Daoy (cell line): ENCODE data around the gene FAM110A. TPM values are rescaled to one million over a fixed set of nuclear protein-coding genes. Genes with fewer than 3 reads are reported as not detected.
"Not testable (repeated sequence)": the region's sequence is repeated elsewhere in the genome, so short reads cannot be mapped to it uniquely, and the experiment has no call there.

Source experiments
- DNase-seq: peaks from one replicate; pipeline ENCODE4 v3.0.0-alpha.2; 2015; ENCODE audit warnings: low read depth
- total RNA-seq: library from RNA; depleted of rRNA; stranded (reverse); fragments of >200 nt; shearing (Covaris generic); gene quantifications from 2 replicates; pipeline ENCODE4 v1.2.3, GENCODE V29; 2014

FAM110A gene
- total RNA-seq, 1 experiment from 2014 or later, result 3.8 TPM

DNA sequence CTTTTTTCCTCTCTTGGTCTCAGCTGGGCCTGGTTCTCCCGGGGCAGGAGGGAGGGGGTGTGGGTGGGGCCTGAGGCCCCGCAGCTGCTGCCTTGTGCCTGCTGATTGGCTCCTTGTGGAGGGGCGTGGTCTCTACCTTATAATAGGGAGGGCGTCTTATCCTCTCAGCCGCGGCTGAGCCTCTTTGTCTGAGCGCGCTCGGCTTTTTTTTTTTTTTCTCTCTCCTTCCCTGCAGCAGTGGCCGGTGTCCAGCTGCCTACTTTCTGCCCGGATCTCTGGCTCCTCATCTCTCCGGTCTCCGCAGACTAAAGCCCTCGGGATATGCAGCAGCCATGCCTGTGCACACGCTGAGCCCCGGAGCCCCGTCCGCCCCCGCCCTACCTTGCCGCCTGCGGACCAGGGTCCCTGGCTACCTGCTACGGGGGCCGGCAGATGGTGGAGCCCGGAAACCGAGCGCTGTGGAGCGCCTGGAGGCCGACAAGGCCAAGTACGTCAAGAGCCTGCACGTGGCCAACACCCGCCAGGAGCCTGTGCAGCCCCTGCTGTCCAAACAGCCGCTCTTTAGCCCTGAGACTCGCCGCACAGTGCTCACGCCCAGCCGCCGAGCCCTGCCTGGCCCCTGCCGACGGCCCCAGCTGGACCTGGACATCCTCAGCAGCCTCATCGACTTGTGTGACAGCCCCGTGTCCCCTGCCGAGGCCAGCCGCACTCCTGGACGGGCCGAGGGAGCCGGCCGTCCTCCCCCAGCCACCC lies 11.1 kb downstream of the FAM110A start:
- peak; percentile 90 for DNase-seq

DNA sequence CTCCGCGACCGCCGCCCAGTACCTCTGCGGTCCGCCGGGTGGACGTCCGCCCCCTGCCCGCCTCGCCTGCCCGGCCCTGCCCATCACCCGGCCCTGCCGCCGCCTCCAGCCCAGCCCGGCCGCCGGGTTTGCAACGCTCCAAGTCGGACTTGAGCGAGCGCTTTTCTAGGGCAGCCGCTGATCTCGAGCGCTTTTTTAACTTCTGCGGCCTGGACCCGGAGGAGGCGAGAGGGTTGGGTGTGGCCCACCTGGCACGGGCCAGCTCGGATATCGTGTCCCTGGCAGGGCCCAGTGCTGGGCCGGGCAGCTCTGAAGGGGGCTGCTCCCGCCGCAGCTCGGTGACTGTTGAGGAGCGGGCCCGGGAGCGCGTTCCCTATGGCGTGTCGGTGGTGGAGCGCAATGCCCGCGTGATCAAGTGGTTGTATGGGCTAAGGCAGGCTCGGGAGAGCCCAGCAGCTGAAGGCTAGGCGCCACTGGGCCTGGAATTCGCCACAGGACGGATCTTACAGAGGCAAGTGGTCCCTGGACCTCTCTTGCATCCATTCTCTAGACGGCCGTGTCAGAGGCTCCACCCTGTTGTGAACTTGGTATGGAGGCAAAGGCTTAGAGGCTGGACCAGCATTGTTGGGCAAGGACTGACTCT lies 11.8 kb downstream of the FAM110A start:
- no peak for DNase-seq

- no peak for DNase-seq
Observed at GRCh38 chr20:845941-846893, 12.7 kb downstream of the FAM110A start.

DNA sequence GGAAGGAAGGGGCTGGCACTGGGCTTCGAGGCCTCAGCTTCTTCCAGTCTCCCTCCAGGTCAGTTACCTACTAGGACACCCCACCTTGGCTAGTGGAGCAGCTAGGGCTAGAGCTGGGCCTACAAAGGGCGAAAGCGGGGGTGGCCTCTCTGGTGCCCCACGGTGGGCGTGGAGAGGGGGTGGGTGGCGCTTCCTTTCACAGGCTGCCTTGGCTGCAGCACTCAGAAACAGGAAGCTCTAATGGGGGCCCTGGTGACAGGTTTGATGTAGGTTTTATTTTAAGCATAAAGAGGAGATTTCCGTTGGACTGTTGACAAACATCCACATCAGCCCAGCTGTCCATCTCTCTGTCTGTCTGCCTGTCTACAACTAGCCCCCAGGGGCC lies 13.4 kb downstream of the FAM110A start:
- no peak for DNase-seq

DNA sequence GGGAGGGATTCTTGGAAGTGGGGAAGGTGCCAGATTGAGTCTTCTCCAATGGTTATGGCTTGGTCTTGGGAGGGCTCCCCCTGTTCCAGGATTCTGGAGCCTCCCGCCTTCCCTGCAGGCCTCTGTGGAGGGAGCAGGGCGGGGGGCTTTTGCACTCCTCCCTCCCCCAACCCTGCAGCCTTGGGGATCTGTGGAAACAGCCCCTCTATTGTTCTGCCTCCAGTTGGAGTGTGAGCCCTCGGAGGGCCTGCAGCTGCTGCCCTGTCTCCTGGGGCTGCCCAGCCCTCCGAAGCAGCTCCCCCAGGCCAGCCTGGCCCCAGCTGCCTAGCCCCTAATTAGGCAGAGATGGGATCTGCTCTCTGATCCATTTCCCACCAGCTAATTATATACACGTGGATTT lies 14.7 kb downstream of the FAM110A start:
- no peak for DNase-seq

- DNase-seq, result not testable (repeated sequence)
Observed at GRCh38 chr20:848731-849130, 15.2 kb downstream of the FAM110A start.

DNA sequence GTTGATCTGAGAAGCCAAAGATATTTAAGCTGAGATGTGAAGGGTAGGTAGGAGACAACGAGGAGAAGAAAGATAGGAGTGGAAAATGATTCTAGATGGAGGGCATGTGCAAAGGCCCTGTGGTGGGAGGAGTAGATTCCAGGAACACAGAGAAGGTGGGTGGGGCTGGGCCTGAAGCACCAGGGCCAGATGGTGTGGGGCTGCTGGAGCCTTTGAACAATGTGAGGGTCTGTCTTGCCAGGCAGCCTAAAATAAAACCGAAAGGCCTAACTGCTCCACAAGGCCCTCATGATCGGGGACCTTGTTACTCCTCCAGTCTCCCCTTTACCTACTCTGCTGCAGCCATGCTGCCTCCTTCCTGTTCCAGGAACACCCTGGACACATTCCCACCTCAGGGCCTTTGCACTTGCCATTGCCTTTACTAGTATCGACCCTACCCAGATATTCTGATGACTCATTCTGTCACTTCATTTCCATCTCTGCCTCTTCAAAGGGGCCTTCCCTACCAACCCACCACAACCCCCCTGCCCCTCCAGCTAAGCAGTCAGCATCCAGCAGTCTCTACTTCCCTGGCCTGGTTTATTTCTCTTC lies 20.0 kb downstream of the FAM110A start:
- no peak for DNase-seq

DNA sequence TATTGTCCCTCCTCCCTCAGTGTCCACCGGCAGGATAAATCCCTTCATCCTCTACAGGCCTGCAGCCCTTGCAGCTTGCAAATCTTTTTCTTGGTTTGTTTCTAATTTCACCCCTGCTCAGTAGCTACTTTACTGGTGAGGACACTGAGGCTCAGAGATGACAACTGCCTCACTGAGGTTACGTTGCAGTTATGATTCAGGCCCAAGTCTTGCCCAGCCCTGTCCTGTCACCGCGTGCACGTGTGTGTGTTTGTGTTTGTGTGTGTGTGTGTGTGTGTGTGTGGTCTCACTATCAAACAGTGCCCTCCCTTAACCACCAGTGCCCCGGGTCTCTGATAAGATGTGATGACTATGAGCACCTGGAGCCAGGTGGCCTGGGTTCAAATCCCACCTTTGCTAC lies 21.1 kb downstream of the FAM110A start:
- no peak for DNase-seq

DNA sequence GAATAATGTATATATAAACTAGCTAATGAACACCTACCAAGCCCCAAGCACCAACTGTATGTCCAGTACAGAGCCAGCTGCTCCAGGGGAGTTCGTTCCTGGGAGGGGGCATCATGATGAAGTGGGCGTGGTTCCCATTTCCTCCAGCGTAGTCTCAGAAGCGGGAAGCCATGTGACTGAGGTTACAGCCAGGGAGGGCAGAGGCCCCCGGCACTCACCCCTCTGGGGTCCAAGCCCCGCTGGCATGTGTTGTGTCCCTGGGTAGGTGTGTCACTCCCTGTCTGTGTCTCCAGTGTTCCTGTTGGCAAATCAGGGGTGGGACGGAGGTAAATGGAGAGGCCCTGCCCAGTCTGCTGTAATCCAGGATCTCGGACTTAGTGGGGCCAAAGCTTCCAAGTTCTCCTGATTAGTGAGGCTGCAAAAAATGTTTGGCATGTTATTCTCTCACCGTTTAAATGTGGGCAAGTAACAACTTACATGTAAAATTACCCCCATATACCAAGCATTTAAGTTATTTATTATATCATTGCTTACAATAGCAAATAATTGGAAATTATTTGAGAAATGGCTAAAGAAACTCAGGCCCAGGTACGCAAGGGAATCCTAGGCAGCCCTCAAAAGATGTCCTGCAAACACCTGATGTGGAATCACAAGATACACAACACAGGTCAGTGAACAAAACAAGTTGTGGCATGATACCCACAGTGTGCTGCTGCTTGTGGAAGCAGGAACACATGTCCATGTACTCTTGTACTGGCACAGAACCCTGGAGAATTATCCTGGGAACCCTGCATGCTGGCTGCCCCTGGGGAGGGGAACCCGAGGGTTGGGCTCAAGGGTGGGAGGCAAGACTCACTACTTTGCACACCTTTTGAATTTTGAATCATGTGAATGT lies 22.2 kb downstream of the FAM110A start:
- peak; percentile 25 for DNase-seq

DNA sequence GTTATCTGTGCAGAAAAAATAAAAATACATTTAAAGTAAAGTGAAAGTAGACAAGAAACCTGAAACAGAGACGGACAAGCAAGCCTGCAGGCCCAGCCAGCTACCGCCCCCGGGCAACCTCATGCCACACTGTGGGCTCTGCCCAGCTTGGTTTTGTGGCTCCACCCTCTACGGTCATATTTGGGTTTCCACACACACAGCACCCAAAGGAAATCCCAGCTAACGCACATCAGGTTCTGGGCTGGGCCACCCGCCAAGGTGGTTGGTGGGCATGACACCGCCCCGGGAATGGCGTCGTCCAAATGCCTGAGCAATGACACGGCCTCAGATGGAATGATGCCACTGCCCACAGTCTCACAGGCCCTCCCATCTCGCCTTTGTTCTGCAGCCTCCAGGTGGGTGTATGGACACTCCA lies 22.9 kb downstream of the FAM110A start:
- peak; percentile 98 for DNase-seq

- no peak for DNase-seq
Observed at GRCh38 chr20:858011-858410, 24.5 kb downstream of the FAM110A start.

GRCh38 chr20:859751-860231 lies 26.3 kb downstream of the FAM110A start:
- peak; percentile 67 for DNase-seq

DNA sequence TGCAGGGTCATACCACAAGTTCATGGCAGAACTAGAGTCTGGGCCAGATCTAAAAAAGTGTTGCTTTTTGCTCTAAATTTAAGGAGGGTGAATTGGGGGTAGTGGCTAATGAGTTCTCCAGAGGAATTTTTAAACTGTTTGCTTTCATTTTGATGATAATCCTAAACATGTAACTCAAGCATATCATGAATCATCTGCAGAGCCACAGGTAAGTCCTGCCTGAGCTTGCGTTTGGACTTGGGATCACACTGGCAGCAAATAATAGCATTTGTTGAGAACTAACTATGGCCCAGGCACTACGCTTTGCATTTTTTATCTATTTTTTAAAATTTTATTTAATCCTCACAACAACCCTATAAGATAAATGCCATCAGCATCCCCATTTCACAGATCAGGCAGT lies 27.4 kb downstream of the FAM110A start:
- no peak for DNase-seq

DNA sequence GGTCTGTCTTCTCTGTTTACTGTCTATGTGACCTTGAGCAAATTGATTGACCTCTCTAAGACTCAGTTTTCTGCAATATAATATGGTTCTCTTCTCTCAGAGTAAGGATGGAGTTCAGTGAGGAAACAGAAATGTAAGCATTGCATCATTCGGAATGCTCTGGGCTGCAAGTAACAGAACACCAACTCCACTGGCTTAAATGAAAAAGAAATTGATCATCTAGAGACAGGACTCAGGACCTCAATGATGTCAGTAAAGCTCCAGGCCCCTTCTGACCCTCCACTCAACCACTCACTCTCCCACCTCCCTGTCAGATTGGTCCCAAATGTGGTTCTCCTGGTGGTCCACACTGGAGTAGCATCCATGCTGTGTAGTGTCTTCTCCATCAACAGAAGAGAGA lies 31.9 kb downstream of the FAM110A start:
- DNase-seq, result no peak

DNA sequence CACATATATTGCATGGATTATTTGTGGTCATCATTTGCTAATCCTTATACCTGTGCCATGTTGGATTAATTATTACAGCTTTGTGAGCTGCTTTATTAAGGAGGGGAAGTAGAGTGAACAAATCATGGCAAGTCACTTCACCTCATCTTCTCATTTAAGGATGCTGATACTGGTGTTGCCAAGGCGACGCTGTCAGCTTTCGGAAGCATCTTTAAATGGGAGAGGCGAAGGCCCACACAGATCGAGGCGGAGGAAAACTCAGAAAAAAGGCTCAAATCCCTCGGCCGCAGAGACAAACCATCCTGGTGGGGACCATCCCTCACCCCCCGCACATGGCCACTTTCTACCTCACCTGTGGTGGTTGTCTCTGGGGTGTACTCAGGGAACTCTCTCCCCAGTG lies 34.8 kb downstream of the FAM110A start:
- no peak for DNase-seq

GRCh38 chr20:869606-870005 lies 36.1 kb downstream of the FAM110A start:
- no peak for DNase-seq

DNA sequence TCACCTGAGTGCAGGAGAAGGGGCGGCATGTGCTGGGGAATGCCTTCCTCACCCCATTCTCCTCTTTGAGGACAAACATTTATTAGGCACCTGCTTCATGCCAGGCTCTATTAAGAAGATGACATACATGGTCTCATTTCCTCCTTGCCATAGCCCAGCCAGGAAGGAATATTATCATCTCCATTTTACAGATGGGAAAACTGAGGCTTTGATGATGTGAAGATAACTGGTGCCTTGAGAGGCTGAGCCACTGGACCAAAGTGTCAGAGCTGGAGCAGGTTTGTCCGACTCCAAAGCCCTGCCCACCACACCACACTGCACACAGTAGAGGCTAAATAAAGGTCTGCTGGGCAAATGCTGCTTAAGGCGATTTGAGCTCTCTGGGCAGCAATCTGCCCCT lies 37.2 kb downstream of the FAM110A start:
- no peak for DNase-seq

DNA sequence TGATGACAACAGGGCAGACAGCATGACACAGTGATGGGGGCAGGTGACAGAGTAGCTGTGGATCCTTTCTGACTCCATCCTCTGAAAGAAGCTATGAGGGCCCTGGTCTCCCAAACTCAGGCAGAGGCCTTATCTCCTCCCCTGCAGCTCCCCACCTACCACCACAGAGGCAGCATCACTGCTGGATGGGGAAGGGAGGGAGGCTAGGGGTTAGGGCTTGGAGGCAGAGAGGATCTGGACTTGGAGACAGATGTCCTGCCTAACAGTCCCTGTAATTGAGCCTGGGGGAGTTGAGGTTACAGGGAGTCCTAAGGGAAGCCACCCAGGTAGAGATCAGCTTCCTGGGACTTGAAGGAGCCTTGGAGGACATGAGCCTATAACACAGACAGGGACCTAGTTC lies 37.9 kb downstream of the FAM110A start:
- DNase-seq, result no peak

GRCh38 chr20:871948-872347 lies 38.4 kb downstream of the FAM110A start:
- DNase-seq, result no peak

GRCh38 chr20:872855-873520 lies 39.5 kb downstream of the FAM110A start:
- DNase-seq, result no peak
